ENCODE results near the gene GABRB2. TPM values are rescaled to one million over a fixed set of nuclear protein-coding genes. Genes with fewer than 3 reads are reported as not detected.
"Not testable (repeated sequence)": the region's sequence is repeated elsewhere in the genome, so short reads cannot be mapped to it uniquely, and the experiment has no call there.

Gene GABRB2
- total RNA-seq, 2 experiments from 2014 or later, result not detected

DNA sequence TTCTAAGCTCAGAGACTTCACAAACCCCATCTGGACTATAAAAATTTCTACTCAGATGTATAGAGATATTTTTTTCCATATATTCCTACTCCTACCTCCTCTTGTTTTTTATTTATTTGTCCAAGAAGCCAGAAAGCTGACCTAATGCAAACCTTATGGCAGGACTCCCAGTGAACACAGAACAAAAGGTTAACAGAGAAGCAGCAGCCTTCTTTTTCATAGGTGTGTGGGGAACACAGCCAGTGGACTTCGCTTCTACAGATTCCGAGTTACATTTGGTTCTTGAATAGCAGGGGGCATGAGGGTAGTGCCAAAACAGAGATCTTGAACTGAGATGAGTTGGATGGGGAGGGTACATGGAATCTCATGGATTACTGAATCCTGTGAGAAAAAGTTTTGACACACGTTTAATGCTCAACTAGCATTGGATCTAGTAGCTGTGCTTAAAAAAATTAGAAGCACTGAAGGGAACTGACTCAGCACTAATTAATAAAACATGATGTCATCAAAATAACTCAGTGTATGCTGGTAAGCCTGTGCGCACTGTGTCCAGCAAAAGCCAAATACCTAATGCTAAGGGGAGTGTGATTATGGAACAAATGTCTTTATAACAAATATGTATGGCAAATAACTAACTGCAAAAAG is 240.1 kb downstream of the GABRB2 start:
- H3K27me3 Mint-ChIP-seq (ENCODE audit: low read depth), result no peaks in the 10 kb centered on the region
- ChIA-PET POLR2A (no interaction called here), CTCF (no interaction called here)
- no peak for ATAC-seq
- no peaks in the 10 kb centered on the region for H3K4me1 Mint-ChIP-seq (ENCODE audit: low read depth)
- peaks cover 4% of the 10 kb centered on the region for H3K9me3 Mint-ChIP-seq (ENCODE audit: insufficient read depth)
- H3K27ac Mint-ChIP-seq, result no peak overlapping the region
- H3K4me3 Mint-ChIP-seq, result no peak overlapping the region
- DNase-seq, result no peak
- H3K36me3 Mint-ChIP-seq (ENCODE audit: low read depth), result no peaks in the 10 kb centered on the region

DNA sequence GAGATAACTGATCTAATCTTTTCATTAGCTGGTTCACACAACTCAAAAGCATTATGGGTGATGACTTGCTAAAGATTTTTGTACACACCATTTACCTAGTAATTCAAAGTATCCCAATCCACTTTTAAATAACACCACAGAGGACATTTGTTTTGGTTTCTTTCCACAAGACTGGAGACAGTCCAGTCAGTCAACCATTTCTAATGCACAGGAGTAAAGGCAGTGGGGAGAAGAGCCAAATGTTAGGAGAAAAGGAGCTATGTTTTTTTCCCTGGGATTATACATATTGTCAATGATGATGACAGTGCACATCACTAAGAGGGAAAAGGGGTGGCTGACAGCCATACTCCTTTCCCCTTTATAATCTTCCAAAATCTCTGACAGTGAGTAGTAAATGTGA is 240.9 kb downstream of the GABRB2 start:
- Mint-ChIP-seq H3K9me3 (ENCODE audit: insufficient read depth) (peaks cover 4% of the 10 kb centered on the region), H3K27me3 (ENCODE audit: low read depth) (no peaks in the 10 kb centered on the region), H3K4me1 (ENCODE audit: low read depth) (no peaks in the 10 kb centered on the region), H3K4me3 (no peak overlapping the region), H3K36me3 (ENCODE audit: low read depth) (no peaks in the 10 kb centered on the region), H3K27ac (no peak overlapping the region)
- POLR2A ChIA-PET, result no interaction called here
- ATAC-seq, result no peak
- no peak for DNase-seq
- CTCF ChIA-PET, result no interaction called here

DNA sequence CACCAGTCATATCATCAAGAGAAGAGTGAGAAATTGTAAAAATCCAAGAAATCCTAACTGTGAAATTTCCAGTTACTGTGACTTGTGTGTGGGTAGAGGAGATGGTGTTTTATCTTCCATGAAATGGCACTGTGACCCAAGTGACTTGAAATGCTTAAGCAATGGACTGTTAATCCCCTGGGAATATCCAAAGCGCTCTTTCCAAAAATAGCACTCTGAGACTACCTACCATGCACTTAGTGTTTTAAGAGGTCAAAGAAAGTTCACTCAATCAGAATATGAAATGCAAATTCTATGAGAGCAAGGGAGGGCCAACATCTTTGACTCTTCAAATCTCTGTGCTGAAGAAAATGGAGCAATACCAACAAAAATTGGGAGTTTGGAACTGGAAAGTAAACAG is 244.0 kb downstream of the GABRB2 start:
- ChIA-PET POLR2A (no interaction called here), CTCF (no interaction called here)
- no peaks in the 10 kb centered on the region for H3K36me3 Mint-ChIP-seq (ENCODE audit: low read depth)
- peaks cover 4% of the 10 kb centered on the region for H3K9me3 Mint-ChIP-seq (ENCODE audit: insufficient read depth)
- ATAC-seq (no peak), DNase-seq (no peak)
- no peaks in the 10 kb centered on the region for H3K27me3 Mint-ChIP-seq (ENCODE audit: low read depth)
- no peaks in the 10 kb centered on the region for H3K4me1 Mint-ChIP-seq (ENCODE audit: low read depth)
- H3K4me3 Mint-ChIP-seq, result no peak overlapping the region
- no peak overlapping the region for H3K27ac Mint-ChIP-seq

DNA sequence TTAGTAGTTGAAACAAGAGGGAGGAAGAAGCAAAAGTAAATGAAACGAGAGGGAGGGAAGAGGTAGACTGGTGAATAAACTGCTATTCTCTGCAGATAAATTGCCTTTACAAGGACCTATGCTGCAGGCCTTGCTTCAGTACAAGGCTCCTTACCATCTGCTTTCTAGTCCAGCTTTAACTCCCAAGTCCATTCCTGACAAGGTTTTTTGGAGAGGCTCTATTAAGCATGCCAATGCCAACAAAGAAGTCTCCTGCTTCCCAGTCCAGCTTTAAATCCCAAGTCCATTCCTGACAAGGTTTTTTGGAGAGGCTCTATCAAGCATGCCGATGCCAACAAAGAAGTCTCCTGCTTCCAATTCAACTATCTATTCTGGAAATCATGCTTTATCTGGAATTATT is 244.9 kb downstream of the GABRB2 start:
- POLR2A ChIA-PET, result no interaction called here
- no peak for DNase-seq
- H3K9me3 Mint-ChIP-seq (ENCODE audit: insufficient read depth), result peaks cover 4% of the 10 kb centered on the region
- no peaks in the 10 kb centered on the region for H3K27me3 Mint-ChIP-seq (ENCODE audit: low read depth)
- no peaks in the 10 kb centered on the region for H3K36me3 Mint-ChIP-seq (ENCODE audit: low read depth)
- H3K27ac Mint-ChIP-seq, result no peak overlapping the region
- ATAC-seq, result no peak
- CTCF ChIA-PET, result no interaction called here
- no peak overlapping the region for H3K4me3 Mint-ChIP-seq
- H3K4me1 Mint-ChIP-seq (ENCODE audit: low read depth), result no peaks in the 10 kb centered on the region

DNA sequence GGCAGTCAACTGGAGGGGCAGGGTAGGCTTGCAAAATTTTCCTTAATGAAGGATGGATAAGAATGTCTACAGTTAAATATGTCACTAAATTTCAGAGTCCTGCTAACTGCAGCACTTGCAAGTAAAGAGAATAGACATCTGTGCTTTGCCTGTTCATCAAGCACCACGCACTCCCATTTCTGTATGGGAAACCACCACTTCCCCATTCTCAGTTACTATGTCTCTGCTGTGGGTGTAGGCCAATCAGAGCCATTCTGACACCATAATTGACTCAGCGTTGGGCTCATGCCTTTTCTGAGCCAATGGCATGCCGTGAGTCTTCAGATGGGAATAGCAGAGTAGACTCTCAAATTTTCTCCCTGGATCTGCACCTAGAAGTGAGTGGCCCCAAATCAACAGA is 247.5 kb downstream of the GABRB2 start:
- H3K9me3 Mint-ChIP-seq (ENCODE audit: insufficient read depth), result no peaks in the 10 kb centered on the region
- no peak overlapping the region for H3K4me3 Mint-ChIP-seq
- no peak overlapping the region for H3K27ac Mint-ChIP-seq
- POLR2A ChIA-PET, result no interaction called here
- CTCF ChIA-PET, result no interaction called here
- no peaks in the 10 kb centered on the region for H3K27me3 Mint-ChIP-seq (ENCODE audit: low read depth)
- ATAC-seq, result no peak
- no peaks in the 10 kb centered on the region for H3K4me1 Mint-ChIP-seq (ENCODE audit: low read depth)
- H3K36me3 Mint-ChIP-seq (ENCODE audit: low read depth), result no peaks in the 10 kb centered on the region
- DNase-seq, result no peak

DNA sequence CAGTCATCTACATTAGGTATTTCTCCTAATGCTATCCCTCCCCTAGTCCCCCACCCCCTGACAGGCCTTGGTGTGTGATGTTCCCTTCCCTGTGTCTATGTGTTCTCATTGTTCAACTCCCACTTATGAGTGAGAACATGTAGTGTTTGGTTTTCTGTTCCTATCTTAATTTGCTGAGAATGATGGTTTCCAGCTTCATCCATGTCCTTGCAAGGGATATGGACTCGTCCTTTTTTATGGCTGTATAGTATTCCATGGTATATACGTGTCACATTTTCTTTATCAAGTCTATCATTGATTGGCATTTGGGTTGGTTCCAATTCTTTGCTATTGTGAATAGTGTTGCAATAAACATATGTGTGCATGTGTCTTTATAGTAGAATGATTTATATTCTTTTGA is 249.1 kb downstream of the GABRB2 start:
- POLR2A ChIA-PET; H3K4me1 Mint-ChIP-seq (ENCODE audit: low read depth); H3K4me3 Mint-ChIP-seq; H3K9me3 Mint-ChIP-seq (ENCODE audit: insufficient read depth); H3K27ac Mint-ChIP-seq; DNase-seq; H3K27me3 Mint-ChIP-seq (ENCODE audit: low read depth); ATAC-seq; H3K36me3 Mint-ChIP-seq (ENCODE audit: low read depth); CTCF ChIA-PET: not testable (repeated sequence)

DNA sequence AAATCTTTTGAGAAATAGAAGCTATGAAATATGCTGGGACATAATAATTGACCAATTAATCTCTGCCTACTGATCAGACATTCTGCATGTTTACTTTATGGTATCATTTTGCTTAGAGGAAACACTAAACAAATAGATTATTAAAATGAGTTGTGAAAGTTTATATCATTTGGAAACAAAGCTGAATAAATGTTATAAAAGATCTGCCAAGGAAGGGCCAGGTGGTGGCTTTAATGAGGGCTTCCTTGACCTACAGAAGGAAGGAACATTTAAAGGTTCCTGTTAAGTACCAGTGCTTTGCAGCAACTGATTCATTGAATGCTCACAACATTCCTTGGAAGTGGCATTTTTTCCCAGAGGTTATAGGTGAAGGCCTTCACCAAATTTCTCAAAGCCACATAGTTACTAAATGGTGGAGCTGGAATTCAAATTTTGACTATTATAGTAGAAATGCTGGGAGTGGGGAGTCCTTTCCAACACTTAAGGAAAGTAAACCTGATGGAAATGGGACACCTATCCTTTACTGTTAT is 250.7 kb downstream of the GABRB2 start:
- H3K4me1 Mint-ChIP-seq (ENCODE audit: low read depth), result no peaks in the 10 kb centered on the region
- H3K36me3 Mint-ChIP-seq (ENCODE audit: low read depth), result no peaks in the 10 kb centered on the region
- POLR2A ChIA-PET, result no interaction called here
- DNase-seq, result no peak
- H3K27me3 Mint-ChIP-seq (ENCODE audit: low read depth), result no peaks in the 10 kb centered on the region
- no peak overlapping the region for H3K4me3 Mint-ChIP-seq
- no peak for ATAC-seq
- no peak overlapping the region for H3K27ac Mint-ChIP-seq
- CTCF ChIA-PET, result no interaction called here
- no peaks in the 10 kb centered on the region for H3K9me3 Mint-ChIP-seq (ENCODE audit: insufficient read depth)

DNA sequence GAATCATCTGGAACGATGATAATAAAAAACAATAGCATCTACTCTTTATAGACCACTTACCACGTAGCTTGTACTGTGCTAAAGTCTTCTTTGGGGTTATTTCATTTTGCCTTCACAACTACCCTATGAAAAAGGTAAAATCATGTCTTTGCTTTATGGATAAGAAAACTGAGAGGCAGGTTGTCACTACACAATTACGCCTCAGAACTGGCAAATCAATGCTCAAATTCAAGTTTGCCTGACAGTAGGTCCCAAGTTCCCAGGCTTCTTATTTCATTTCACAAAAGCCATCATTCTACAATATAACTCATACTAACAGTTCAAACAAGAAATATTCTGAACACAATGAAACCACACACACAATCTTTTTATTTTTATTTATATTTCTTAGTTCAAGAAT is 258.5 kb downstream of the GABRB2 start:
- no peaks in the 10 kb centered on the region for H3K27me3 Mint-ChIP-seq (ENCODE audit: low read depth)
- ChIA-PET CTCF (no interaction called here), POLR2A (no interaction called here)
- H3K36me3 Mint-ChIP-seq (ENCODE audit: low read depth), result no peaks in the 10 kb centered on the region
- no peaks in the 10 kb centered on the region for H3K4me1 Mint-ChIP-seq (ENCODE audit: low read depth)
- H3K27ac Mint-ChIP-seq, result no peak overlapping the region
- H3K9me3 Mint-ChIP-seq (ENCODE audit: insufficient read depth), result no peaks in the 10 kb centered on the region
- DNase-seq (no peak), ATAC-seq (no peak)
- H3K4me3 Mint-ChIP-seq, result no peak overlapping the region

DNA sequence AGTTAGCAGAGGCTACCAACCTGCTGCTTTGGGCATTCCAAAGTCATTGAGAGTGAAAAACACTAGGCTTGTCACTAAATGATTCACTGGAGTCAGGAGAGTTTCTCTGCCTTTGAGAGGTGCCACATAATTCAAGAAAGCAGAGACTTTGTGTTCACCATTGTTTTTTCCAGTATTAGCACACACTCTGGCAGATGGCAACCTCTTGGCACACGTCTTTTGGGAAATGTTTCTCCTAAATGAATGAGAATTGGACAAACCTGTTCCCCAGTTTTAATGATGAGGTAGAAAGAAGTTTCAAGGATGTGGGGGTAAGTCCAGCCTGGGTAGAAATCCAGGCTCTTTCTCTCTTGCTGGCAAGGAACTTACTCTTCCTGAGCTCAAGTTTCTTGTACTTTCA is 259.1 kb downstream of the GABRB2 start:
- no peak for ATAC-seq
- H3K4me3 Mint-ChIP-seq, result no peak overlapping the region
- H3K9me3 Mint-ChIP-seq (ENCODE audit: insufficient read depth), result no peaks in the 10 kb centered on the region
- H3K36me3 Mint-ChIP-seq (ENCODE audit: low read depth), result no peaks in the 10 kb centered on the region
- POLR2A ChIA-PET, result no interaction called here
- DNase-seq, result no peak
- H3K27ac Mint-ChIP-seq, result no peak overlapping the region
- no peaks in the 10 kb centered on the region for H3K4me1 Mint-ChIP-seq (ENCODE audit: low read depth)
- H3K27me3 Mint-ChIP-seq (ENCODE audit: low read depth), result no peaks in the 10 kb centered on the region
- CTCF ChIA-PET, result no interaction called here

DNA sequence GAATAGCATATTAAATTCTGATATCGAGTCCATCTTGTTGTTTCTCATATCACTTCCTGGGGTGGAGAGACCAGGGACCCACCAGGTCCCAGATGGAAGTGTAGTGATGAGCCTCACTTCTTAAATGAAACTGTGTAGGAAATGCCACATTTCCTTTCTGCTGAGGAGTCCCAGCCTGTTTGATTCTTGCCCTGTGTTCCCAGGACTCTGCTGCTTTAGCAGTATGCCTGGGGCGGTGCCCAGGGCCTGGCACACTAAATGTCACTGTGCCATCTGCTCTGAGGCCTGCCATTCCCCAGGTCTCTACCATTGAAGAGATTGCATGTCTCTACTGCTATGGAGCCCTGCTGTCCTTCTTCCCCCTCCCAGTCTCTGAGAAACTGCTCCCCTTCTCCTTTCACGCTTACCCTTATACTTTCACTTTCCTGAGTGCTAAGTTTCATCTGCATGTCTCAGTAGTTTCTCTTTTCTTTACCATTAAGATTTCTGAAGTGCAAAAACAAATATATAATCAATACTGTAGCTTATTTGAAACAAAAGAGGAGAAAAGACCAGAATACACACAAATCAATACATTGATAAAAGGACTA is 260.4 kb downstream of the GABRB2 start:
- POLR2A ChIA-PET, result no interaction called here
- Mint-ChIP-seq H3K4me3 (no peak overlapping the region), H3K4me1 (ENCODE audit: low read depth) (no peaks in the 10 kb centered on the region), H3K27me3 (ENCODE audit: low read depth) (no peaks in the 10 kb centered on the region), H3K27ac (no peak overlapping the region), H3K36me3 (ENCODE audit: low read depth) (no peaks in the 10 kb centered on the region), H3K9me3 (ENCODE audit: insufficient read depth) (no peaks in the 10 kb centered on the region)
- no peak for ATAC-seq
- CTCF ChIA-PET, result no interaction called here
- DNase-seq, result no peak

DNA sequence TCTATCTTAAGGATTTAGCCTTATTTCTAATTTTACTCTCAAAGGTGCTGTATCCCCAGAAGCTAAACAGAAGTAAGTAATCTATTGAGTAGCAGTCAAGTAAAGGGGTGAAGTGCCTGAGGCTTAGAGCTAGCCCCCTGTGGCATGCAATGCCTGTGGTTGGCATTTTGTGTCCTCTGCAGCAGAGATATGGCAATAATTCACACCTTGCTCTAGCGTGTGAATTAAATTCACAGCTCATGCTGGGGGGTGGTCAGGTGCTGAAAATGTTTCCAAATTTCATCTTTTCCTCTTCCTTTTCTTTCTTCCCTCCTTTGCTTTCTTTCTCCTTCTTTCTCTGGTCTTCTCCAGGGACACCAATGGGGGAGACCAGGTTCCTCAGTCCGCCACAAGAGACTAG is 262.1 kb downstream of the GABRB2 start:
- H3K27ac Mint-ChIP-seq, result no peak overlapping the region
- H3K27me3 Mint-ChIP-seq (ENCODE audit: low read depth), result no peaks in the 10 kb centered on the region
- no peaks in the 10 kb centered on the region for H3K36me3 Mint-ChIP-seq (ENCODE audit: low read depth)
- H3K4me3 Mint-ChIP-seq, result no peak overlapping the region
- DNase-seq (no peak), ATAC-seq (no peak)
- ChIA-PET CTCF (interaction anchor here (0.7 kb wide), 1 partner anchor 1002 kb away, joined by 3 read pairs; no protein-coding TSS in a partner anchor), POLR2A (no interaction called here)
- H3K4me1 Mint-ChIP-seq (ENCODE audit: low read depth), result no peaks in the 10 kb centered on the region
- H3K9me3 Mint-ChIP-seq (ENCODE audit: insufficient read depth), result no peaks in the 10 kb centered on the region

DNA sequence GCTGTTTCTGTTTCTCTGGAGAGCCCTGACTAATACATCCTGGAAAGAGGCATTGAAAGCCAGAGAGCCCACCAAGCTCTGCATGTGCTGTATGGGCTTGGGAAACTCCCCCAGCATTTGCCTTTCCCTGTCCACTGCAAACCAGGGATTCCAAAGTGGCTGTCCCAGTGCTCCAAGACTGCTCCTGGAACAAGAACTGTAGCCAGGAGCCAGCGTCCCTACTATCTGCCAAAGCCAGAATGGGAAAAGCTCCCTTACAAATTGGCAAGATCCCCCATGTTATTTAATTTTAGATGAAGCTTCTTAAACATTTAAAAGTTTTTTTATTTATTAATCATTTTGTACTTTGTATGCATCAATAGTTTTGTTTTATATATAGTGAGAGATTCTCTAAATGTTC is 263.2 kb downstream of the GABRB2 start:
- H3K36me3 Mint-ChIP-seq (ENCODE audit: low read depth), result no peaks in the 10 kb centered on the region
- H3K4me1 Mint-ChIP-seq (ENCODE audit: low read depth), result no peaks in the 10 kb centered on the region
- ChIA-PET POLR2A (no interaction called here), CTCF (no interaction called here)
- DNase-seq (no peak), ATAC-seq (no peak)
- H3K27ac Mint-ChIP-seq, result no peak overlapping the region
- H3K9me3 Mint-ChIP-seq (ENCODE audit: insufficient read depth), result no peaks in the 10 kb centered on the region
- H3K4me3 Mint-ChIP-seq, result no peak overlapping the region
- H3K27me3 Mint-ChIP-seq (ENCODE audit: low read depth), result no peaks in the 10 kb centered on the region
